ENCODE measurements around the gene ATP1B3. TPM values are rescaled to one million over a fixed set of nuclear protein-coding genes. Genes with fewer than 3 reads are reported as not detected.

Gene ATP1B3
- total RNA-seq, 2 experiments from 2014 or later, result 22.2 to 22.5 TPM

GRCh38 chr3:141849056-141849815 lies 27.2 kb upstream of the ATP1B3 start:
- no peak overlapping the region for H3K27ac Mint-ChIP-seq
- POLR2A ChIA-PET, result no interaction called here
- no peak overlapping the region for H3K27ac ChIP-seq (ENCODE audit: low read depth in 1 of 2, low read length in 2 of 2)
- ATAC-seq (ENCODE audit: poor library complexity), result no peak
- DNase-seq, result no peak
- TF ChIP-seq CTCF (IDR thresholded peaks at IDR 0.05), result no peak
- no peaks in the 10 kb centered on the region for H3K9me3 ChIP-seq (ENCODE audit: control insufficient read depth in 1 of 2, insufficient read depth in 1 of 2, low read length in 2 of 2)
- H3K4me1 Mint-ChIP-seq (ENCODE audit: low read depth), result no peaks in the 10 kb centered on the region
- H3K27me3 Mint-ChIP-seq, result no peaks in the 10 kb centered on the region
- no peaks in the 10 kb centered on the region for H3K27me3 ChIP-seq (ENCODE audit: control insufficient read depth in 1 of 2, insufficient read depth in 2 of 2, low read length in 2 of 2)
- H3K9me3 Mint-ChIP-seq, result no peaks in the 10 kb centered on the region
- no peak overlapping the region for H3K4me3 Mint-ChIP-seq
- H3K4me3 ChIP-seq (ENCODE audit: low read length), result no peak overlapping the region
- H3K36me3 ChIP-seq (ENCODE audit: insufficient read depth, low read length), result no peaks in the 10 kb centered on the region
- no peaks in the 10 kb centered on the region for H3K36me3 Mint-ChIP-seq (ENCODE audit: low read depth)
- CTCF ChIA-PET, result interaction anchor here (0.8 to 1.4 kb wide), 3 partner anchors 8 to 98 kb away, joined by 3 to 4 read pairs (median 3); no protein-coding TSS in a partner anchor
- peaks cover 3% of the 10 kb centered on the region for H3K4me1 ChIP-seq (ENCODE audit: insufficient read depth, low read length)
- intact Hi-C loops (cut with DNase I, micrococcal nuclease), result no loop called here

DNA sequence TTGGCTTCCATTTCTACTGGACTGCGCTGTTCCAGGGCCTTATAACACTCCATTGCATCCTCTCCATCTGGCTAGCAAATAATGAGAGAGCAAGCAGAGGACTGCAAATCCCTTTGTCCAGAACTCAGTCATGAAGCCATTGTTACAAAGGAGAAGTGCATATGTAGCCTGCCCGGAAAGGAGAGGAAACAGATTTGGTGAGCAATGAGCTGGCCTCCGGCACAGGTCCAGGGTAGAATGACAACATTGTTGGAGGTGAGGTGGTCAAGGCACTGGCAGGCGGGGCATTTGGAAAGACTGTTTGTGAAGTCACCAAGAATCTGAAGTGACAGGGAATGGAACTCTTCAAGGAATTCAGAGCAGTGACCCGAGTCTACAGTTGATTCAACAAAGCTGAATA lies 25.0 kb upstream of the ATP1B3 start:
- DNase-seq, result peak in 2 of 14 experiments; percentile 22 to 40
- intact Hi-C loops (cut with DNase I, micrococcal nuclease), result no loop called here
- no peak overlapping the region for H3K27ac ChIP-seq (ENCODE audit: low read depth in 1 of 2, low read length in 2 of 2)
- Mint-ChIP-seq H3K27me3 (no peaks in the 10 kb centered on the region), H3K9me3 (no peaks in the 10 kb centered on the region), H3K4me3 (no peak overlapping the region), H3K36me3 (ENCODE audit: low read depth) (no peaks in the 10 kb centered on the region), H3K27ac (no peak overlapping the region), H3K4me1 (ENCODE audit: low read depth) (no peaks in the 10 kb centered on the region)
- ChIA-PET CTCF (no interaction called here), POLR2A (no interaction called here)
- no peak for TF ChIP-seq CTCF (IDR thresholded peaks at IDR 0.05)
- no peaks in the 10 kb centered on the region for H3K9me3 ChIP-seq (ENCODE audit: control insufficient read depth in 1 of 2, insufficient read depth in 1 of 2, low read length in 2 of 2)
- H3K27me3 ChIP-seq (ENCODE audit: control insufficient read depth in 1 of 2, insufficient read depth in 2 of 2, low read length in 2 of 2), result no peaks in the 10 kb centered on the region
- ATAC-seq (ENCODE audit: poor library complexity), result no peak
- H3K4me3 ChIP-seq (ENCODE audit: low read length), result no peak overlapping the region
- no peaks in the 10 kb centered on the region for H3K36me3 ChIP-seq (ENCODE audit: insufficient read depth, low read length)
- H3K4me1 ChIP-seq (ENCODE audit: insufficient read depth, low read length), result peaks cover 3% of the 10 kb centered on the region

DNA sequence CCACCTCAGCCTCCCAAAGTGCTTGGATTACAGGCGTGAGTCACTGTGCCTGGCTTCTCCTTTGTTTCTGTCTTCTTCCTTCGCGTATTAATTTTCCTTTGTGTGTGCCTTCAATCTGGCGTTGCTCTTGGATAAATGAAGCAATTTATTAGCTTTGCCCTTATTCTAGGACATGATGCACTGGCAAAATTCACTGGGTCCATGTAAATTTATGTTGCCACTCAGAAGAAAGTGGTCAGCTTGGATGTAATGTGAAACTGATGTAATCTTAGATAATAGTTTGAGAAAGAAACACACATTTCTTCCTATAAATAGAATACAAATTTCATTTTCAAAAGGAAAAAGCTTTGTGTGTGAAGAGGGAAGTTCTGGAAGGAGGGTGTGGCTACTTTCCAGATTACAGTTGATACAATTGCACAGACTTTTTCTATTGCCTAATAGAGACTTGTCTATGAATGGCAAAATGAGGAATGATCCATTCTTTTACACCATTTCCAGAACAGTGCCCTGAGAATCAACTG lies 23.3 kb upstream of the ATP1B3 start:
- Histone ChIP-seq H3K36me3 (ENCODE audit: insufficient read depth, low read length) (no peaks in the 10 kb centered on the region), H3K27ac (ENCODE audit: low read depth in 1 of 2, low read length in 2 of 2) (no peak overlapping the region), H3K27me3 (ENCODE audit: control insufficient read depth in 1 of 2, insufficient read depth in 2 of 2, low read length in 2 of 2) (no peaks in the 10 kb centered on the region), H3K9me3 (ENCODE audit: control insufficient read depth in 1 of 2, insufficient read depth in 1 of 2, low read length in 2 of 2) (no peaks in the 10 kb centered on the region), H3K4me3 (ENCODE audit: low read length) (no peak overlapping the region), H3K4me1 (ENCODE audit: insufficient read depth, low read length) (peaks cover 3% of the 10 kb centered on the region)
- intact Hi-C loops (cut with DNase I, micrococcal nuclease), result no loop called here
- H3K36me3 Mint-ChIP-seq (ENCODE audit: low read depth), result no peaks in the 10 kb centered on the region
- H3K27ac Mint-ChIP-seq, result no peak overlapping the region
- H3K4me3 Mint-ChIP-seq, result no peak overlapping the region
- no peaks in the 10 kb centered on the region for H3K27me3 Mint-ChIP-seq
- DNase-seq (peak in 3 of 14 experiments; percentile 15 to 21 (median 17)), ATAC-seq (ENCODE audit: poor library complexity) (no peak)
- H3K4me1 Mint-ChIP-seq (ENCODE audit: low read depth), result no peaks in the 10 kb centered on the region
- CTCF ChIA-PET, result no interaction called here
- no peaks in the 10 kb centered on the region for H3K9me3 Mint-ChIP-seq
- no peak for TF ChIP-seq CTCF (IDR thresholded peaks at IDR 0.05)
- POLR2A ChIA-PET, result no interaction called here
